A673 (cell line): Measurements from ENCODE around the gene PRKCH. TPM values are rescaled to one million over a fixed set of nuclear protein-coding genes. Genes with fewer than 3 reads are reported as not detected.

Experiments used
- BruUV-seq: library from RNA; stranded (reverse); fragments of 400-500 nt; replicated peaks from 2 replicates; lab custom pipeline; 2021; lab: Mats Ljungman, UMichigan
- CTCF ChIA-PET: fragments of 300-600 bp; sonication (Branson Sonifier 250); formaldehyde crosslinking; loops from one replicate; lab custom pipeline; 2022; ENCODE audit warnings: antibody characterized with exemption; lab: Charles Lee
- POLR2A ChIA-PET: fragments of 300-600 bp; sonication (Branson Sonifier 250); formaldehyde crosslinking; loops from one replicate; lab custom pipeline; 2022; ENCODE audit warnings: antibody characterized with exemption; ENCODE audit not compliant: low non-redundant PET; lab: Charles Lee
- DNase-seq: peaks from one replicate; pipeline ENCODE4 v3.0.0-alpha.2; 2015; ENCODE audit warnings: low spot score
- H3K27ac ChIP-seq: fragments of 200-600 bp; sonication (generic); 2 replicates; pipeline ENCODE4 v1.5.1; 2016; ENCODE audit warnings: mixed run types, low read depth, mild to moderate bottlenecking, mixed read lengths, antibody characterized with exemption, low read length; ENCODE audit not compliant: poor library complexity, severe bottlenecking
- H3K27me3 ChIP-seq: fragments of 200-600 bp; sonication (generic); replicated peaks from 2 replicates; pipeline ENCODE4 v1.6.1; 2017; ENCODE audit warnings: mixed run types, low read depth, mild to moderate bottlenecking, mixed read lengths, antibody characterized with exemption, low read length; ENCODE audit not compliant: insufficient read depth, poor library complexity
- H3K36me3 ChIP-seq: fragments of 200-600 bp; sonication (generic); 2 replicates; pipeline ENCODE4 v1.6.1; 2016; ENCODE audit warnings: mixed run types, mild to moderate bottlenecking, mixed read lengths, antibody characterized with exemption, low read length; ENCODE audit not compliant: insufficient read depth, poor library complexity, severe bottlenecking
- H3K4me1 ChIP-seq: fragments of 200-600 bp; sonication (generic); 2 replicates; pipeline ENCODE4 v1.6.1; 2017; ENCODE audit warnings: mixed run types, mild to moderate bottlenecking, mixed read lengths, antibody characterized with exemption, low read length; ENCODE audit not compliant: insufficient read depth, poor library complexity, severe bottlenecking
- H3K4me3 ChIP-seq: fragments of 200-600 bp; sonication (generic); 2 replicates; pipeline ENCODE4 v1.5.1; 2016; ENCODE audit warnings: low read depth, mixed run types, mild to moderate bottlenecking, mixed read lengths, low read length; ENCODE audit not compliant: poor library complexity, severe bottlenecking
- H3K9me3 ChIP-seq: fragments of 200-600 bp; sonication (generic); 2 replicates; pipeline ENCODE4 v1.6.1; 2016; ENCODE audit warnings: mixed run types, low read depth, mild to moderate bottlenecking, mixed read lengths, antibody characterized with exemption, low read length; ENCODE audit not compliant: poor library complexity, severe bottlenecking
- EZH2 ChIP-seq: fragments of 200-600 bp; sonication (generic); IDR thresholded peaks from 2 replicates; pipeline ENCODE4 v1.6.1; 2017; ENCODE audit warnings: borderline replicate concordance, low read depth, mild to moderate bottlenecking, mixed read lengths, antibody characterized with exemption, low read length; ENCODE audit not compliant: poor library complexity, severe bottlenecking
- intact Hi-C: fragments of 100-400 bp; cut with micrococcal nuclease; formaldehyde crosslinking; loops from one replicate; pipeline ENCODE4 v1.10.0; 2022; ENCODE audit not compliant: unreplicated experiment
- total RNA-seq: library from RNA; stranded (reverse); gene quantifications from 2 replicates; pipeline ENCODE4 v1.2.3, GENCODE V29; 2021
- TF ChIP-seq, protein P1 (sequence below): fragments of 300-800, 200-600 bp; sonication (generic); conservative IDR thresholded peaks from 2 replicates; pipeline ENCODE4 v1.5.1; 2017; ENCODE audit warnings: low read depth, mild to moderate bottlenecking, antibody characterized with exemption, low read length, moderate library complexity, mixed read lengths

The PRKCH gene
- total RNA-seq, 1 experiment from 2014 or later, result 1.8 TPM

DNA sequence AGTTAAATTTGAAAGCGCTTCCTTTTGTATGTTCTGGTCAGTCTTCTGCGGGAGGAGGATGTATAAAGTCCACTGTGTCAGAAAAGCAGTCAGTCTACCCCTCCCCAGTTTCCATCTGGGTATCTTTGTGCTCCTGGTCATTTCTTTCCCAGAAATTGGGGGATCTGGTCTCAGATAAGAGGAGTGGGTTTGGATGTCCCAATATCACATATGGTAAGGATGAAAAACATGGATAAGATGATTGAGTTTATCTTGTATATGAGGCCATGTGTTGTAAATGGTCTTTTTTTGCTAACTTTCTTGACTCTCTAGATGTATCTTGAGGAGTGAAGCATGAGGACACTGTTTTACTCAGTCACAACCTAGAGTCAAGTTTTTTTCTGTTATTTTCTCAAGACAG lies 187.1 kb downstream of the PRKCH start:
- POLR2A ChIA-PET, result no interaction called here

DNA sequence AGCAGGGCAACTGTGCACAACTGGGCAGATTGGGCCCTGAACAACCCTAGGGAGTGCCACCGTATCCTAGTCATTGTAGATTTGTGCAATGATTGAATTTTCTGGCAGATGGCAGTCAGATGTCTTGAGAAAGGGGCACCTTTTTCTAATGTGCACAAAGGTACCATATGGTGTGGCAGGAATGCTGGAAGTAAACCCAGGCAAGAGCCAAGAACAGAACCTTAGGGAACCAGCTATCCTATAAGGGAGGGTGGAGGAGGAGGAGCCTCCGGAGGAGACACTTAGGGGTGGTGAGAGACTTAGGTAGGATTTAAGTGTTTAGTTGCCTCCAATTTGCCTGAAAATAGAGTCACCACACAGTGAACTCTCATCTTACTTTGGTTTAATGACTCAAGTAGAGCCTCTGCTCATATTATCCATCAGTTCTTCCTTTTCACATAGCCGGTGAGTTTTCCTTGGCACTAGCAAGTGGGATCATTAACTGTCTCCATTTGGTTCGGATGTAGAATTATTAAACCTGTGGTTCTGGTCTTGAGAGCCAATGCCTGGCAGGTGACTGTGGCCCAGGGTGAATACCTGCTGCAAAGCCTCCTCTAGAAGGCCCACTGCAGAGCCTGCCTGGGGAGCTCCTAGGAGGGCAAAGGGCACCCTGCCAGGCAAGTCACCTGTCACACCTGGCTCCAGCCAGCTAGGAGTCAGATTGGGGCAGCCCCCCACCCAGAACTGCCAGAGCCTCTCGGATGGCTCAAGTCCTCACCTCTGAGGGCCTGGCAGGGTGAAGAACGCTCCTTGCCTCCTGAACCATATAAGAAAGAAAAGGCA lies 189.6 kb downstream of the PRKCH start:
- TF ChIP-seq, protein P1, sequence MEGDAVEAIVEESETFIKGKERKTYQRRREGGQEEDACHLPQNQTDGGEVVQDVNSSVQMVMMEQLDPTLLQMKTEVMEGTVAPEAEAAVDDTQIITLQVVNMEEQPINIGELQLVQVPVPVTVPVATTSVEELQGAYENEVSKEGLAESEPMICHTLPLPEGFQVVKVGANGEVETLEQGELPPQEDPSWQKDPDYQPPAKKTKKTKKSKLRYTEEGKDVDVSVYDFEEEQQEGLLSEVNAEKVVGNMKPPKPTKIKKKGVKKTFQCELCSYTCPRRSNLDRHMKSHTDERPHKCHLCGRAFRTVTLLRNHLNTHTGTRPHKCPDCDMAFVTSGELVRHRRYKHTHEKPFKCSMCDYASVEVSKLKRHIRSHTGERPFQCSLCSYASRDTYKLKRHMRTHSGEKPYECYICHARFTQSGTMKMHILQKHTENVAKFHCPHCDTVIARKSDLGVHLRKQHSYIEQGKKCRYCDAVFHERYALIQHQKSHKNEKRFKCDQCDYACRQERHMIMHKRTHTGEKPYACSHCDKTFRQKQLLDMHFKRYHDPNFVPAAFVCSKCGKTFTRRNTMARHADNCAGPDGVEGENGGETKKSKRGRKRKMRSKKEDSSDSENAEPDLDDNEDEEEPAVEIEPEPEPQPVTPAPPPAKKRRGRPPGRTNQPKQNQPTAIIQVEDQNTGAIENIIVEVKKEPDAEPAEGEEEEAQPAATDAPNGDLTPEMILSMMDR, result no peak
- TF ChIP-seq EZH2, result no peak
- no peaks in the 10 kb centered on the region for H3K4me1 ChIP-seq
- no peaks in the 10 kb centered on the region for H3K27me3 ChIP-seq
- H3K36me3 ChIP-seq, result no peaks in the 10 kb centered on the region
- BruUV-seq, result no TSS peak
- H3K27ac ChIP-seq, result no peak overlapping the region
- no peak overlapping the region for H3K4me3 ChIP-seq
- CTCF ChIA-PET, result no interaction called here
- no peaks in the 10 kb centered on the region for H3K9me3 ChIP-seq
- POLR2A ChIA-PET, result no interaction called here
- DNase-seq, result no peak
- intact Hi-C loops, result no loop called here

More for the DNA sequence above, 187.1 kb downstream of the PRKCH start:
- CTCF ChIA-PET, result no interaction called here
- DNase-seq, result no peak
- Histone ChIP-seq H3K4me1 (no peaks in the 10 kb centered on the region), H3K36me3 (no peaks in the 10 kb centered on the region), H3K27ac (no peak overlapping the region), H3K4me3 (no peak overlapping the region), H3K9me3 (no peaks in the 10 kb centered on the region), H3K27me3 (no peaks in the 10 kb centered on the region)
- BruUV-seq, result no TSS peak
- intact Hi-C loops, result no loop called here
- TF ChIP-seq EZH2, result no peak
- TF ChIP-seq, protein P1, result no peak

DNA sequence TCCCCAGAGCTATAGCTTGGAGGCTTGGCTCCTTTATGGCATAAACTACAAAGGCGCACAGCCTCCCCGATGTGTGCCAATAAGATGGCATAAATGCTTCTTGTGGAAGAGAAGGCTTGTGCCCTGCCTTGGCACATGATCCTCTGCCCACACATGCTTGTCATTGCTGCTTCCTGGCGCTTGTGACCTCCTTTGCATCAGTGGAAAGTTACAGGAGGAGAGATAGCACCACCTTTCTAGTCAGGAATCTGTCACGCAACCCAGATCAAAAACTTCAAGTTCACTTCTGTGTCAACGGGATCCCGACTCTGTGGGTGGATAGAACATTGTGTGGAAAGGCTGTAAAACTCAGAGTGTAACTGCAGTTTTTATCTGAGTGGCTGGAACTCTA lies 190.2 kb downstream of the PRKCH start:
- no peak for DNase-seq
- intact Hi-C loops, result no loop called here
- Histone ChIP-seq H3K4me1 (no peaks in the 10 kb centered on the region), H3K9me3 (no peaks in the 10 kb centered on the region), H3K27me3 (no peaks in the 10 kb centered on the region), H3K4me3 (no peak overlapping the region), H3K36me3 (no peaks in the 10 kb centered on the region), H3K27ac (no peak overlapping the region)
- no TSS peak for BruUV-seq
- no peak for TF ChIP-seq EZH2
- TF ChIP-seq, protein P1, result no peak
- ChIA-PET POLR2A (no interaction called here), CTCF (no interaction called here)
